ENCODE data around the gene DOCK6.

DOCK6 gene

GRCh38 chr19:11273989-11274388 is 11.7 kb upstream of the DOCK6 start:
- Histone ChIP-seq H2AFZ (ENCODE audit: insufficient read depth, low read length, poor library complexity) (no peak overlapping the region), H3K9ac (ENCODE audit: low read length) (no peak overlapping the region), H3K79me1 (ENCODE audit: low read length) (no peaks in the 10 kb centered on the region), H3K9me3 (ENCODE audit: insufficient read depth, low read depth, low read length) (no peaks in the 10 kb centered on the region), H3K4me2 (ENCODE audit: low read length) (no peak overlapping the region), H2BK12ac (ENCODE audit: low read length) (no peak overlapping the region), H3K79me2 (ENCODE audit: control insufficient read depth, insufficient read depth, low read length, poor library complexity) (no peaks in the 10 kb centered on the region), H3K14ac (ENCODE audit: low read length) (no peak overlapping the region), H4K12ac (ENCODE audit: low read depth, low read length) (no peak overlapping the region), H2AK5ac (ENCODE audit: low read length) (no peak overlapping the region), H3K36me3 (ENCODE audit: control insufficient read depth in 1 of 2, insufficient read depth in 2 of 2, low read length in 2 of 2) (no peaks in the 10 kb centered on the region), H3K18ac (ENCODE audit: low read length) (no peak overlapping the region), H3K4me1 (ENCODE audit: control insufficient read depth in 1 of 2, insufficient read depth in 2 of 2, low read length in 2 of 2) (no peaks in the 10 kb centered on the region), H3K27me3 (ENCODE audit: insufficient read depth, low read length) (no peaks in the 10 kb centered on the region), H4K8ac (ENCODE audit: low read depth, low read length) (no peak overlapping the region), H4K91ac (ENCODE audit: low read depth, low read length) (no peak overlapping the region), H3K4ac (ENCODE audit: low read depth, low read length) (no peak overlapping the region), H2BK120ac (ENCODE audit: insufficient read depth, low read length, poor library complexity) (no peak overlapping the region), H3K27ac (ENCODE audit: low read depth, low read length) (no peak overlapping the region), H2BK5ac (ENCODE audit: low read depth, low read length, poor library complexity) (no peak overlapping the region), H3K23ac (ENCODE audit: low read length) (no peak overlapping the region), H3K4me3 (ENCODE audit: low read depth, low read length) (no peak overlapping the region)
- no peak for DNase-seq
- WGBS (ENCODE audit: extremely low coverage, insufficient coverage, insufficient read length), result no CpG with 5 or more reads among the region's 5 CpGs

- H3K14ac ChIP-seq (ENCODE audit: low read length), result no peak overlapping the region
- H3K23ac ChIP-seq (ENCODE audit: low read length), result no peak overlapping the region
- H2AK5ac ChIP-seq (ENCODE audit: low read length), result no peak overlapping the region
- H2AFZ ChIP-seq (ENCODE audit: insufficient read depth, low read length, poor library complexity), result no peak overlapping the region
- DNase-seq, result no peak
- no peaks in the 10 kb centered on the region for H3K36me3 ChIP-seq (ENCODE audit: control insufficient read depth in 1 of 2, insufficient read depth in 2 of 2, low read length in 2 of 2)
- no peak overlapping the region for H3K4ac ChIP-seq (ENCODE audit: low read depth, low read length)
- no peak overlapping the region for H4K91ac ChIP-seq (ENCODE audit: low read depth, low read length)
- H3K4me3 ChIP-seq (ENCODE audit: low read depth, low read length), result no peak overlapping the region
- H3K79me2 ChIP-seq (ENCODE audit: control insufficient read depth, insufficient read depth, low read length, poor library complexity), result no peaks in the 10 kb centered on the region
- peaks cover 0 to 3% of the 10 kb centered on the region in 2 experiments for H3K4me1 ChIP-seq (ENCODE audit: control insufficient read depth in 1 of 2, insufficient read depth in 2 of 2, low read length in 2 of 2)
- H3K79me1 ChIP-seq (ENCODE audit: low read length), result peaks cover 3% of the 10 kb centered on the region
- H2BK120ac ChIP-seq (ENCODE audit: insufficient read depth, low read length, poor library complexity), result no peak overlapping the region
- H4K8ac ChIP-seq (ENCODE audit: low read depth, low read length), result no peak overlapping the region
- H2BK12ac ChIP-seq (ENCODE audit: low read length), result no peak overlapping the region
- no peak overlapping the region for H3K18ac ChIP-seq (ENCODE audit: low read length)
- no peaks in the 10 kb centered on the region for H3K9me3 ChIP-seq (ENCODE audit: insufficient read depth, low read depth, low read length)
- WGBS (ENCODE audit: extremely low coverage, insufficient coverage, insufficient read length), result no CpG with 5 or more reads among the region's 2 CpGs
- no peak overlapping the region for H2BK5ac ChIP-seq (ENCODE audit: low read depth, low read length, poor library complexity)
- no peak overlapping the region for H3K9ac ChIP-seq (ENCODE audit: low read length)
- H4K12ac ChIP-seq (ENCODE audit: low read depth, low read length), result no peak overlapping the region
- H3K4me2 ChIP-seq (ENCODE audit: low read length), result no peak overlapping the region
- H3K27me3 ChIP-seq (ENCODE audit: insufficient read depth, low read length), result no peaks in the 10 kb centered on the region
- H3K27ac ChIP-seq (ENCODE audit: low read depth, low read length), result no peak overlapping the region
Measured at GRCh38 chr19:11273296-11273695, 11.0 kb upstream of the DOCK6 start.

- WGBS (ENCODE audit: extremely low coverage, insufficient coverage, insufficient read length), result no CpG with 5 or more reads among the region's 7 CpGs
- peaks cover 3% of the 10 kb centered on the region for H3K79me1 ChIP-seq (ENCODE audit: low read length)
- DNase-seq, result no peak
Measured at GRCh38 chr19:11269408-11269807, 7.1 kb upstream of the DOCK6 start.

GRCh38 chr19:11268783-11269267 is 6.5 kb upstream of the DOCK6 start:
- H3K4me3 ChIP-seq (ENCODE audit: low read depth, low read length), result no peak overlapping the region
- H3K4me2 ChIP-seq (ENCODE audit: low read length), result no peak overlapping the region
- H3K23ac ChIP-seq (ENCODE audit: low read length), result no peak overlapping the region
- peak overlapping the region; percentile 28 for H3K14ac ChIP-seq (ENCODE audit: low read length)
- peak overlapping the region; percentile 16 for H2BK5ac ChIP-seq (ENCODE audit: low read depth, low read length, poor library complexity)
- H3K79me1 ChIP-seq (ENCODE audit: low read length), result peaks cover 3% of the 10 kb centered on the region
- no peaks in the 10 kb centered on the region for H3K79me2 ChIP-seq (ENCODE audit: control insufficient read depth, insufficient read depth, low read length, poor library complexity)
- DNase-seq, result no peak
- no peak overlapping the region for H2BK12ac ChIP-seq (ENCODE audit: low read length)
- no peak overlapping the region for H3K18ac ChIP-seq (ENCODE audit: low read length)
- peak overlapping the region; percentile 57 for H4K91ac ChIP-seq (ENCODE audit: low read depth, low read length)
- H2AK5ac ChIP-seq (ENCODE audit: low read length), result peak overlapping the region; percentile 68
- H3K9me3 ChIP-seq (ENCODE audit: insufficient read depth, low read depth, low read length), result peaks cover 2% of the 10 kb centered on the region
- peak overlapping the region; percentile 46 for H3K27ac ChIP-seq (ENCODE audit: low read depth, low read length)
- no peak overlapping the region for H3K4ac ChIP-seq (ENCODE audit: low read depth, low read length)
- H3K9ac ChIP-seq (ENCODE audit: low read length), result no peak overlapping the region
- no peaks in the 10 kb centered on the region for H3K36me3 ChIP-seq (ENCODE audit: control insufficient read depth in 1 of 2, insufficient read depth in 2 of 2, low read length in 2 of 2)
- peaks cover 3% of the 10 kb centered on the region in 2 experiments for H3K4me1 ChIP-seq (ENCODE audit: control insufficient read depth in 1 of 2, insufficient read depth in 2 of 2, low read length in 2 of 2)
- peak overlapping the region; percentile 74 for H4K8ac ChIP-seq (ENCODE audit: low read depth, low read length)
- H2BK120ac ChIP-seq (ENCODE audit: insufficient read depth, low read length, poor library complexity), result peak overlapping the region; percentile 8
- H3K27me3 ChIP-seq (ENCODE audit: insufficient read depth, low read length), result no peaks in the 10 kb centered on the region
- WGBS (ENCODE audit: extremely low coverage, insufficient coverage, insufficient read length), result no CpG with 5 or more reads among the region's 10 CpGs
- H2AFZ ChIP-seq (ENCODE audit: insufficient read depth, low read length, poor library complexity), result peak overlapping the region; percentile 35
- no peak overlapping the region for H4K12ac ChIP-seq (ENCODE audit: low read depth, low read length)

More at GRCh38 chr19:11269408-11269807, 7.1 kb upstream of the DOCK6 start:
- H2BK120ac ChIP-seq (ENCODE audit: insufficient read depth, low read length, poor library complexity), result peak overlapping the region; percentile 8
- no peak overlapping the region for H3K9ac ChIP-seq (ENCODE audit: low read length)
- peaks cover 2% of the 10 kb centered on the region for H3K9me3 ChIP-seq (ENCODE audit: insufficient read depth, low read depth, low read length)
- H3K4me3 ChIP-seq (ENCODE audit: low read depth, low read length), result no peak overlapping the region
- peak overlapping the region; percentile 46 for H3K27ac ChIP-seq (ENCODE audit: low read depth, low read length)
- H3K18ac ChIP-seq (ENCODE audit: low read length), result no peak overlapping the region
- no peak overlapping the region for H3K4me2 ChIP-seq (ENCODE audit: low read length)
- no peak overlapping the region for H4K91ac ChIP-seq (ENCODE audit: low read depth, low read length)
- no peak overlapping the region for H3K4ac ChIP-seq (ENCODE audit: low read depth, low read length)
- no peak overlapping the region for H2AFZ ChIP-seq (ENCODE audit: insufficient read depth, low read length, poor library complexity)
- no peak overlapping the region for H3K23ac ChIP-seq (ENCODE audit: low read length)
- H3K36me3 ChIP-seq (ENCODE audit: control insufficient read depth in 1 of 2, insufficient read depth in 2 of 2, low read length in 2 of 2), result no peaks in the 10 kb centered on the region
- no peak overlapping the region for H2BK5ac ChIP-seq (ENCODE audit: low read depth, low read length, poor library complexity)
- no peak overlapping the region for H2BK12ac ChIP-seq (ENCODE audit: low read length)
- H4K12ac ChIP-seq (ENCODE audit: low read depth, low read length), result no peak overlapping the region
- H3K27me3 ChIP-seq (ENCODE audit: insufficient read depth, low read length), result no peaks in the 10 kb centered on the region
- no peak overlapping the region for H4K8ac ChIP-seq (ENCODE audit: low read depth, low read length)
- H3K79me2 ChIP-seq (ENCODE audit: control insufficient read depth, insufficient read depth, low read length, poor library complexity), result no peaks in the 10 kb centered on the region
- no peak overlapping the region for H3K14ac ChIP-seq (ENCODE audit: low read length)
- peaks cover 1 to 3% of the 10 kb centered on the region in 2 experiments for H3K4me1 ChIP-seq (ENCODE audit: control insufficient read depth in 1 of 2, insufficient read depth in 2 of 2, low read length in 2 of 2)
- no peak overlapping the region for H2AK5ac ChIP-seq (ENCODE audit: low read length)
